ENCODE measurements around the gene LSS.

LSS gene

GRCh38 chr21:46191686-46192575 lies 36.6 kb downstream of the LSS start:
- DNase-seq (ENCODE audit: low read depth, low spot score) = no peak
- no peaks in the 10 kb centered on the region for H3K27me3 ChIP-seq (ENCODE audit: control insufficient read depth, insufficient read depth, low read length)

GRCh38 chr21:46191257-46191685 lies 37.3 kb downstream of the LSS start:
- peaks cover 39% of the 10 kb centered on the region for H3K36me3 ChIP-seq (ENCODE audit: control insufficient read depth, insufficient read depth, low read length)
- H3K27ac ChIP-seq (ENCODE audit: low read length) = no peak overlapping the region

More at GRCh38 chr21:46191686-46192575, 36.6 kb downstream of the LSS start:
- no peak overlapping the region for H3K27ac ChIP-seq (ENCODE audit: low read length)
- H3K36me3 ChIP-seq (ENCODE audit: control insufficient read depth, insufficient read depth, low read length) = peaks cover 43% of the 10 kb centered on the region
- no peaks in the 10 kb centered on the region for H3K9me3 ChIP-seq (ENCODE audit: control insufficient read depth, insufficient read depth, low read length)
- H3K4me3 ChIP-seq (ENCODE audit: low read length) = no peak overlapping the region
- no CpG with 5 or more reads among the region's 20 CpGs for WGBS (ENCODE audit: insufficient coverage, insufficient read length)
- H3K4me1 ChIP-seq (ENCODE audit: control insufficient read depth, insufficient read depth, low read length) = no peaks in the 10 kb centered on the region

GRCh38 chr21:46190491-46191131 lies 38.0 kb downstream of the LSS start:
- Histone ChIP-seq H3K27ac (ENCODE audit: low read length) (no peak overlapping the region), H3K4me1 (ENCODE audit: control insufficient read depth, insufficient read depth, low read length) (no peaks in the 10 kb centered on the region), H3K27me3 (ENCODE audit: control insufficient read depth, insufficient read depth, low read length) (no peaks in the 10 kb centered on the region), H3K36me3 (ENCODE audit: control insufficient read depth, insufficient read depth, low read length) (peaks cover 33% of the 10 kb centered on the region), H3K9me3 (ENCODE audit: control insufficient read depth, insufficient read depth, low read length) (no peaks in the 10 kb centered on the region), H3K4me3 (ENCODE audit: low read length) (no peak overlapping the region)
- no peak for DNase-seq (ENCODE audit: low read depth, low spot score)
- WGBS (ENCODE audit: insufficient coverage, insufficient read length) = no CpG with 5 or more reads among the region's 15 CpGs

More at GRCh38 chr21:46191257-46191685, 37.3 kb downstream of the LSS start:
- Histone ChIP-seq H3K9me3 (ENCODE audit: control insufficient read depth, insufficient read depth, low read length) (no peaks in the 10 kb centered on the region), H3K27me3 (ENCODE audit: control insufficient read depth, insufficient read depth, low read length) (no peaks in the 10 kb centered on the region), H3K4me1 (ENCODE audit: control insufficient read depth, insufficient read depth, low read length) (no peaks in the 10 kb centered on the region), H3K4me3 (ENCODE audit: low read length) (no peak overlapping the region)
- DNase-seq (ENCODE audit: low read depth, low spot score) = no peak
- no CpG with 5 or more reads among the region's 4 CpGs for WGBS (ENCODE audit: insufficient coverage, insufficient read length)

GRCh38 chr21:46189959-46190490 lies 38.5 kb downstream of the LSS start:
- Histone ChIP-seq H3K27ac (ENCODE audit: low read length) (no peak overlapping the region), H3K4me3 (ENCODE audit: low read length) (no peak overlapping the region), H3K36me3 (ENCODE audit: control insufficient read depth, insufficient read depth, low read length) (peaks cover 30% of the 10 kb centered on the region), H3K9me3 (ENCODE audit: control insufficient read depth, insufficient read depth, low read length) (no peaks in the 10 kb centered on the region), H3K27me3 (ENCODE audit: control insufficient read depth, insufficient read depth, low read length) (no peaks in the 10 kb centered on the region), H3K4me1 (ENCODE audit: control insufficient read depth, insufficient read depth, low read length) (no peaks in the 10 kb centered on the region)
- no peak for DNase-seq (ENCODE audit: low read depth, low spot score)
- WGBS (ENCODE audit: insufficient coverage, insufficient read length) = no CpG with 5 or more reads among the region's 14 CpGs

- peaks cover 23% of the 10 kb centered on the region for H3K36me3 ChIP-seq (ENCODE audit: control insufficient read depth, insufficient read depth, low read length)
- WGBS (ENCODE audit: insufficient coverage, insufficient read length) = no CpG with 5 or more reads among the region's 9 CpGs
- H3K9me3 ChIP-seq (ENCODE audit: control insufficient read depth, insufficient read depth, low read length) = no peaks in the 10 kb centered on the region
- no peaks in the 10 kb centered on the region for H3K27me3 ChIP-seq (ENCODE audit: control insufficient read depth, insufficient read depth, low read length)
- H3K4me1 ChIP-seq (ENCODE audit: control insufficient read depth, insufficient read depth, low read length) = no peaks in the 10 kb centered on the region
- no peak overlapping the region for H3K4me3 ChIP-seq (ENCODE audit: low read length)
- no peak for DNase-seq (ENCODE audit: low read depth, low spot score)
- no peak overlapping the region for H3K27ac ChIP-seq (ENCODE audit: low read length)
These were observed 39.2 kb downstream of the LSS start for GRCh38 chr21:46189213-46189958.

- Histone ChIP-seq H3K27ac (ENCODE audit: low read length) (no peak overlapping the region), H3K9me3 (ENCODE audit: control insufficient read depth, insufficient read depth, low read length) (no peaks in the 10 kb centered on the region), H3K27me3 (ENCODE audit: control insufficient read depth, insufficient read depth, low read length) (no peaks in the 10 kb centered on the region), H3K4me1 (ENCODE audit: control insufficient read depth, insufficient read depth, low read length) (no peaks in the 10 kb centered on the region), H3K36me3 (ENCODE audit: control insufficient read depth, insufficient read depth, low read length) (peaks cover 16% of the 10 kb centered on the region), H3K4me3 (ENCODE audit: low read length) (no peak overlapping the region)
- no peak for DNase-seq (ENCODE audit: low read depth, low spot score)
- WGBS (ENCODE audit: insufficient coverage, insufficient read length) = no CpG with 5 or more reads among the region's 17 CpGs
These were observed 40.1 kb downstream of the LSS start for GRCh38 chr21:46188226-46189212.

- Histone ChIP-seq H3K4me3 (ENCODE audit: low read length) (no peak overlapping the region), H3K27me3 (ENCODE audit: control insufficient read depth, insufficient read depth, low read length) (no peaks in the 10 kb centered on the region), H3K36me3 (ENCODE audit: control insufficient read depth, insufficient read depth, low read length) (peaks cover 11% of the 10 kb centered on the region; the same call in 1 of the 2 replicates), H3K27ac (ENCODE audit: low read length) (no peak overlapping the region), H3K4me1 (ENCODE audit: control insufficient read depth, insufficient read depth, low read length) (no peaks in the 10 kb centered on the region; the same call in 1 of the 2 replicates), H3K9me3 (ENCODE audit: control insufficient read depth, insufficient read depth, low read length) (no peaks in the 10 kb centered on the region)
- WGBS (ENCODE audit: insufficient coverage, insufficient read length) = no CpG with 5 or more reads among the region's 7 CpGs
- DNase-seq (ENCODE audit: low read depth, low spot score) = no peak
These were observed 40.8 kb downstream of the LSS start for GRCh38 chr21:46187814-46188213.

GRCh38 chr21:46187261-46187660 lies 41.3 kb downstream of the LSS start:
- H3K9me3 ChIP-seq (ENCODE audit: control insufficient read depth, insufficient read depth, low read length) = no peaks in the 10 kb centered on the region
- no peak for DNase-seq (ENCODE audit: low read depth, low spot score)
- WGBS (ENCODE audit: insufficient coverage, insufficient read length) = no CpG with 5 or more reads among the region's 8 CpGs
- no peak overlapping the region for H3K4me3 ChIP-seq (ENCODE audit: low read length)
- H3K4me1 ChIP-seq (ENCODE audit: control insufficient read depth, insufficient read depth, low read length) = no peaks in the 10 kb centered on the region; the same call in 1 of the 2 replicates
- H3K36me3 ChIP-seq (ENCODE audit: control insufficient read depth, insufficient read depth, low read length) = peaks cover 11% of the 10 kb centered on the region; the same call in 1 of the 2 replicates
- H3K27me3 ChIP-seq (ENCODE audit: control insufficient read depth, insufficient read depth, low read length) = no peaks in the 10 kb centered on the region
- H3K27ac ChIP-seq (ENCODE audit: low read length) = no peak overlapping the region

- no peak for DNase-seq (ENCODE audit: low read depth, low spot score)
- no peaks in the 10 kb centered on the region for H3K9me3 ChIP-seq (ENCODE audit: control insufficient read depth, insufficient read depth, low read length)
- no peak overlapping the region for H3K27ac ChIP-seq (ENCODE audit: low read length)
- peaks cover 3% of the 10 kb centered on the region; the same call in 1 of the 2 replicates for H3K36me3 ChIP-seq (ENCODE audit: control insufficient read depth, insufficient read depth, low read length)
- no CpG with 5 or more reads among the region's 7 CpGs for WGBS (ENCODE audit: insufficient coverage, insufficient read length)
- H3K27me3 ChIP-seq (ENCODE audit: control insufficient read depth, insufficient read depth, low read length) = no peaks in the 10 kb centered on the region
- H3K4me1 ChIP-seq (ENCODE audit: control insufficient read depth, insufficient read depth, low read length) = no peaks in the 10 kb centered on the region; the same call in 1 of the 2 replicates
- H3K4me3 ChIP-seq (ENCODE audit: low read length) = no peak overlapping the region
These were observed 42.9 kb downstream of the LSS start for GRCh38 chr21:46185716-46186115.

Data from iPS DF 6.9 (cell line).